Activated CD4-positive, alpha-beta memory T cell treated with anti-CD3 and anti-CD28 coated beads, Interleukin-2, amount 10 ng/mL, durations not matched to agents 7 days and 5 days (primary cell): Measurements from ENCODE around the gene NGDN. TPM values are rescaled to one million over a fixed set of nuclear protein-coding genes. Genes with fewer than 3 reads are reported as not detected.
"Not testable (repeated sequence)": the region's sequence is repeated elsewhere in the genome, so short reads cannot be mapped to it uniquely, and the experiment has no call there.

ENCODE experiments used
- CTCF ChIA-PET: fragments of 350-600 bp; sonication (Branson Sonifier 250); formaldehyde crosslinking; loops from one replicate; lab custom pipeline; 2021; ENCODE audit warnings: antibody characterized with exemption, inconsistent platforms; lab: Charles Lee
- POLR2A ChIA-PET: fragments of 350-600 bp; sonication (Branson Sonifier 250); formaldehyde crosslinking; loops from one replicate; lab custom pipeline; 2021; ENCODE audit warnings: antibody characterized with exemption; lab: Charles Lee
- DNase-seq: peaks from one replicate; pipeline ENCODE4 v3.0.0-alpha.2; 2020
- H3K27ac Mint-ChIP-seq: one replicate; pipeline ENCODE4 v1.8.0; 2021; ENCODE audit warnings: mild to moderate bottlenecking, mixed read lengths
- H3K27me3 Mint-ChIP-seq: one replicate; pipeline ENCODE4 v1.8.0; 2021; ENCODE audit warnings: mixed read lengths
- H3K36me3 Mint-ChIP-seq: one replicate; pipeline ENCODE4 v1.8.0; 2021; ENCODE audit warnings: low read depth, mixed read lengths
- H3K4me1 Mint-ChIP-seq: one replicate; pipeline ENCODE4 v1.8.0; 2021; ENCODE audit warnings: mixed read lengths
- H3K4me3 Mint-ChIP-seq: one replicate; pipeline ENCODE4 v1.8.0; 2021; ENCODE audit warnings: mild to moderate bottlenecking, mixed read lengths
- H3K9me3 Mint-ChIP-seq: one replicate; pipeline ENCODE4 v1.8.0; 2021; ENCODE audit warnings: mixed read lengths
- total RNA-seq, 2 experiments: library from RNA; stranded (reverse); gene quantifications; one replicate each; pipeline ENCODE4 v1.2.3, GENCODE V29; 2021

The NGDN gene
- total RNA-seq, 2 experiments from 2014 or later, result 34.8 to 39.0 TPM

GRCh38 chr14:23444314-23444713 is 25.2 kb upstream of the NGDN start:
- POLR2A ChIA-PET, result no interaction called here
- Mint-ChIP-seq H3K27ac (no peak overlapping the region), H3K4me1 (peaks cover 10% of the 10 kb centered on the region), H3K27me3 (peaks cover 4% of the 10 kb centered on the region), H3K36me3 (no peaks in the 10 kb centered on the region), H3K9me3 (no peaks in the 10 kb centered on the region), H3K4me3 (no peak overlapping the region)
- no peak for DNase-seq
- CTCF ChIA-PET, result no interaction called here

- ChIA-PET CTCF (no interaction called here), POLR2A (no interaction called here)
- no peak overlapping the region for H3K27ac Mint-ChIP-seq
These were observed 23.7 kb upstream of the NGDN start for GRCh38 chr14:23445773-23446172.

GRCh38 chr14:23446291-23446851 is 23.1 kb upstream of the NGDN start:
- Mint-ChIP-seq H3K27ac (no peak overlapping the region), H3K27me3 (peaks cover 7% of the 10 kb centered on the region), H3K9me3 (no peaks in the 10 kb centered on the region), H3K36me3 (no peaks in the 10 kb centered on the region), H3K4me3 (no peak overlapping the region), H3K4me1 (peaks cover 10% of the 10 kb centered on the region)
- peak; percentile 8 for DNase-seq
- POLR2A ChIA-PET, result no interaction called here
- CTCF ChIA-PET, result no interaction called here

More at GRCh38 chr14:23445773-23446172, 23.7 kb upstream of the NGDN start:
- Mint-ChIP-seq H3K27me3 (peaks cover 4% of the 10 kb centered on the region), H3K9me3 (no peaks in the 10 kb centered on the region), H3K4me1 (peaks cover 10% of the 10 kb centered on the region), H3K36me3 (no peaks in the 10 kb centered on the region), H3K4me3 (no peak overlapping the region)
- peak; percentile 5 for DNase-seq

GRCh38 chr14:23447361-23448350 is 21.8 kb upstream of the NGDN start:
- H3K27me3 Mint-ChIP-seq, result peaks cover 7% of the 10 kb centered on the region
- H3K27ac Mint-ChIP-seq, result peak overlapping the region; percentile 49
- DNase-seq, result peak; percentile 5
- ChIA-PET POLR2A (no interaction called here), CTCF (interaction anchor here (0.6 to 0.8 kb wide), 3 partner anchors 9 to 631 kb away, joined by 3 read pairs; partner anchors contain the start of gene MYH7)
- no peaks in the 10 kb centered on the region for H3K36me3 Mint-ChIP-seq
- H3K4me1 Mint-ChIP-seq, result peaks cover 10% of the 10 kb centered on the region
- H3K9me3 Mint-ChIP-seq, result no peaks in the 10 kb centered on the region
- no peak overlapping the region for H3K4me3 Mint-ChIP-seq

- no peak for DNase-seq
- no peak overlapping the region for H3K4me3 Mint-ChIP-seq
- no peaks in the 10 kb centered on the region for H3K36me3 Mint-ChIP-seq
- H3K27me3 Mint-ChIP-seq, result peaks cover 10% of the 10 kb centered on the region
- H3K4me1 Mint-ChIP-seq, result peaks cover 10% of the 10 kb centered on the region
- no peak overlapping the region for H3K27ac Mint-ChIP-seq
- CTCF ChIA-PET, result no interaction called here
- no peaks in the 10 kb centered on the region for H3K9me3 Mint-ChIP-seq
- POLR2A ChIA-PET, result no interaction called here
These were observed 20.2 kb upstream of the NGDN start for GRCh38 chr14:23449314-23449713.

GRCh38 chr14:23450379-23450778 is 19.1 kb upstream of the NGDN start:
- peaks cover 10% of the 10 kb centered on the region for H3K4me1 Mint-ChIP-seq
- ChIA-PET CTCF (no interaction called here), POLR2A (no interaction called here)
- peaks cover 16% of the 10 kb centered on the region for H3K27me3 Mint-ChIP-seq
- H3K27ac Mint-ChIP-seq, result no peak overlapping the region
- no peak for DNase-seq
- H3K36me3 Mint-ChIP-seq, result no peaks in the 10 kb centered on the region
- H3K9me3 Mint-ChIP-seq, result no peaks in the 10 kb centered on the region
- H3K4me3 Mint-ChIP-seq, result no peak overlapping the region

- Mint-ChIP-seq H3K4me3 (no peak overlapping the region), H3K9me3 (no peaks in the 10 kb centered on the region), H3K36me3 (no peaks in the 10 kb centered on the region), H3K4me1 (peaks cover 7% of the 10 kb centered on the region), H3K27ac (no peak overlapping the region), H3K27me3 (peaks cover 28% of the 10 kb centered on the region)
- ChIA-PET POLR2A (no interaction called here), CTCF (interaction anchor here (1.2 kb wide), 1 partner anchor 26 kb away, joined by 3 read pairs; no protein-coding TSS in a partner anchor)
- DNase-seq, result no peak
These were observed 17.3 kb upstream of the NGDN start for GRCh38 chr14:23452237-23452636.

- Mint-ChIP-seq H3K9me3 (no peaks in the 10 kb centered on the region), H3K4me1 (no peaks in the 10 kb centered on the region), H3K27me3 (peaks cover 33% of the 10 kb centered on the region), H3K27ac (no peak overlapping the region), H3K36me3 (no peaks in the 10 kb centered on the region), H3K4me3 (no peak overlapping the region)
- DNase-seq, result no peak
- ChIA-PET POLR2A (no interaction called here), CTCF (interaction anchor here (0.6 kb wide), 1 partner anchor 270 kb away, joined by 4 read pairs; no protein-coding TSS in a partner anchor)
These were observed 15.1 kb upstream of the NGDN start for GRCh38 chr14:23454445-23454856.

GRCh38 chr14:23456883-23457586 is 12.5 kb upstream of the NGDN start:
- H3K4me1 Mint-ChIP-seq, DNase-seq, POLR2A ChIA-PET, H3K9me3 Mint-ChIP-seq, H3K4me3 Mint-ChIP-seq, H3K27ac Mint-ChIP-seq, H3K36me3 Mint-ChIP-seq: not testable (repeated sequence)
- peaks cover 41% of the 10 kb centered on the region for H3K27me3 Mint-ChIP-seq
- CTCF ChIA-PET, result interaction anchor here (0.6 to 1.6 kb wide), 3 partner anchors 9 to 95 kb away, joined by 3 read pairs; partner anchors contain the start of gene ZFHX2

GRCh38 chr14:23457587-23458445 is 11.7 kb upstream of the NGDN start:
- no peaks in the 10 kb centered on the region for H3K4me1 Mint-ChIP-seq
- H3K9me3 Mint-ChIP-seq, result no peaks in the 10 kb centered on the region
- DNase-seq, result no peak
- ChIA-PET POLR2A (no interaction called here), CTCF (interaction anchor here (1.6 kb wide), 1 partner anchor 10 kb away, joined by 3 read pairs; no protein-coding TSS in a partner anchor)
- H3K36me3 Mint-ChIP-seq, result no peaks in the 10 kb centered on the region
- H3K27me3 Mint-ChIP-seq, result peaks cover 41% of the 10 kb centered on the region
- H3K4me3 Mint-ChIP-seq, result no peak overlapping the region
- H3K27ac Mint-ChIP-seq, result no peak overlapping the region

- Mint-ChIP-seq H3K4me1 (no peaks in the 10 kb centered on the region), H3K9me3 (no peaks in the 10 kb centered on the region), H3K27me3 (peaks cover 22% of the 10 kb centered on the region), H3K27ac (no peak overlapping the region), H3K4me3 (no peak overlapping the region), H3K36me3 (no peaks in the 10 kb centered on the region)
- ChIA-PET POLR2A (no interaction called here), CTCF (no interaction called here)
- no peak for DNase-seq
These were observed 8.5 kb upstream of the NGDN start for GRCh38 chr14:23460960-23461359.

GRCh38 chr14:23464700-23465099 is 4.8 kb upstream of the NGDN start:
- Mint-ChIP-seq H3K4me3 (no peak overlapping the region), H3K9me3 (no peaks in the 10 kb centered on the region), H3K36me3 (no peaks in the 10 kb centered on the region), H3K27ac (no peak overlapping the region), H3K4me1 (peaks cover 5% of the 10 kb centered on the region), H3K27me3 (peaks cover 8% of the 10 kb centered on the region)
- ChIA-PET CTCF (no interaction called here), POLR2A (no interaction called here)
- no peak for DNase-seq
